Adrenal gland (tissue), 5 donors: Measurements from ENCODE around the gene NKAIN2.

ENCODE experiments used
- CTCF ChIP-seq, 6 experiments: fragments of 450-650 bp in 4 of 6; fragments of 200-600 bp in 2 of 6; sonication (generic) in 1 of 6; IDR thresholded peaks; 1 replicate in 5 of 6; 2 replicates in 1 of 6; pipeline versions ENCODE4 v1.5.1 to v1.8.0; 2016 to 2021; ENCODE audit warnings: antibody characterized with exemption in 6 of 6, mild to moderate bottlenecking in 2 of 6, moderate library complexity in 1 of 6
- POLR2A ChIP-seq, 2 donors: fragments of 450-650 bp; IDR thresholded peaks; one replicate each; pipeline ENCODE4 v1.6.1; 2017; ENCODE audit warnings: antibody characterized with exemption in 2 of 2, mild to moderate bottlenecking in 2 of 2, moderate library complexity in 1 of 2
- donor health status: DM: no; HTN: no; CAD: no.

GRCh38 chr6:123850555-123850954 lies 46.9 kb downstream of the NKAIN2 start:
- TF ChIP-seq CTCF (IDR thresholded peaks at IDR 0.05) (no peak), POLR2A (IDR thresholded peaks at IDR 0.05) (no peak)
